HCT116 (cell line): ENCODE results near the gene PPP1R37.

Source experiments
- EZH2 ChIP-seq: fragments of 200-600 bp; sonication (generic); IDR thresholded peaks from 2 replicates; pipeline ENCODE4 v1.6.1; 2017; ENCODE audit warnings: antibody characterized with exemption, mixed run types
- POLR2A ChIP-seq: IDR thresholded peaks from 2 replicates; pipeline ENCODE4 v1.7.0; 2011; ENCODE audit warnings: borderline replicate concordance; ENCODE audit not compliant: insufficient read depth, insufficient read length; ENCODE audit errors: extremely low read depth
- SP1 ChIP-seq: IDR thresholded peaks from 2 replicates; pipeline ENCODE4 v1.6.1; 2012; ENCODE audit warnings: low read depth
- TF ChIP-seq, protein P1 (sequence below), 3 experiments: fragments of 200-600 bp in 1 of 3; sonication (generic) in 1 of 3; IDR thresholded peaks in 2 of 3; conservative IDR thresholded peaks in 1 of 3; 2 replicates each; pipeline ENCODE4 v1.5.1; 2012 to 2017; ENCODE audit warnings: low read depth in 2 of 3, low read length in 2 of 3, antibody characterized with exemption in 1 of 3, borderline replicate concordance in 1 of 3, control low read depth in 1 of 3, mild to moderate bottlenecking in 1 of 3, mixed read lengths in 1 of 3, mixed run types in 1 of 3, moderate library complexity in 1 of 3; ENCODE audit not compliant: insufficient read depth in 1 of 3
- TF ChIP-seq, protein P2 (sequence below): IDR thresholded peaks from 2 replicates; pipeline ENCODE4 v1.6.1; 2012
- TF ChIP-seq, protein P3 (sequence below): IDR thresholded peaks from 2 replicates; pipeline ENCODE4 v1.6.1; 2012; ENCODE audit warnings: low read depth

DNA sequence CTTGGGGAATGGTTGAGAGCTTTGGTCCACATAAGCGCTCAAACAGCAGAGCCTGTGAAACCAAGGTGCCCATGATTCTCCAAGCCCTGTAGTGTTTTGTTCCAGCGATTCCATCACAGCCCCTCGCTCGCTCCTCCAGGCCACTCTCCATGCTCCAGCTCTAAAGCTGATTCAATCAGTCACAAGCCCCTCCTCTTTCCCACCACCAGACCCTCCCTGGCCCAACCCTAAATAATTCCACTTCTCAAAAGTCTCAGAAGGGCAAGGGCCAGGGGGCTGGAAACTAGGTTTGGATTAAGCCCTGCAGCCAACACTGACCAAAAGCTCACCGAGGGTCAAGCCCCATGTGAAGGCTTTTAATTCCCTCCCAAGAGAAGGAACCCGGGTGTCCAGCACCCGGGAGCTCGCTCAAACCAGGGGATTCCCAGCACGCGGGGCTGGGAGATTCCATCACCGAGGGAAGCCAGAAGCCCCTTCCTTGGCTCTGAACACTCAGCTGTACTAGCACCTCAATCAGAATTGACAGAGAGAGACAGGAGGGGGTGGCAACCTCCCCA lies 18.2 kb upstream of the PPP1R37 start:
- TF ChIP-seq, protein P1, sequence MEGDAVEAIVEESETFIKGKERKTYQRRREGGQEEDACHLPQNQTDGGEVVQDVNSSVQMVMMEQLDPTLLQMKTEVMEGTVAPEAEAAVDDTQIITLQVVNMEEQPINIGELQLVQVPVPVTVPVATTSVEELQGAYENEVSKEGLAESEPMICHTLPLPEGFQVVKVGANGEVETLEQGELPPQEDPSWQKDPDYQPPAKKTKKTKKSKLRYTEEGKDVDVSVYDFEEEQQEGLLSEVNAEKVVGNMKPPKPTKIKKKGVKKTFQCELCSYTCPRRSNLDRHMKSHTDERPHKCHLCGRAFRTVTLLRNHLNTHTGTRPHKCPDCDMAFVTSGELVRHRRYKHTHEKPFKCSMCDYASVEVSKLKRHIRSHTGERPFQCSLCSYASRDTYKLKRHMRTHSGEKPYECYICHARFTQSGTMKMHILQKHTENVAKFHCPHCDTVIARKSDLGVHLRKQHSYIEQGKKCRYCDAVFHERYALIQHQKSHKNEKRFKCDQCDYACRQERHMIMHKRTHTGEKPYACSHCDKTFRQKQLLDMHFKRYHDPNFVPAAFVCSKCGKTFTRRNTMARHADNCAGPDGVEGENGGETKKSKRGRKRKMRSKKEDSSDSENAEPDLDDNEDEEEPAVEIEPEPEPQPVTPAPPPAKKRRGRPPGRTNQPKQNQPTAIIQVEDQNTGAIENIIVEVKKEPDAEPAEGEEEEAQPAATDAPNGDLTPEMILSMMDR (IDR thresholded peaks at IDR 0.05 in 2 of 3, conservative IDR thresholded peaks at IDR 0.05 in 1 of 3; ENCODE audit: borderline replicate concordance in 1 of 3, insufficient read depth in 1 of 3, low read depth in 2 of 3, low read length in 2 of 3) = no peak
- TF ChIP-seq, protein P2, sequence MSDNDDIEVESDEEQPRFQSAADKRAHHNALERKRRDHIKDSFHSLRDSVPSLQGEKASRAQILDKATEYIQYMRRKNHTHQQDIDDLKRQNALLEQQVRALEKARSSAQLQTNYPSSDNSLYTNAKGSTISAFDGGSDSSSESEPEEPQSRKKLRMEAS = no peak
- TF ChIP-seq, protein P3, sequence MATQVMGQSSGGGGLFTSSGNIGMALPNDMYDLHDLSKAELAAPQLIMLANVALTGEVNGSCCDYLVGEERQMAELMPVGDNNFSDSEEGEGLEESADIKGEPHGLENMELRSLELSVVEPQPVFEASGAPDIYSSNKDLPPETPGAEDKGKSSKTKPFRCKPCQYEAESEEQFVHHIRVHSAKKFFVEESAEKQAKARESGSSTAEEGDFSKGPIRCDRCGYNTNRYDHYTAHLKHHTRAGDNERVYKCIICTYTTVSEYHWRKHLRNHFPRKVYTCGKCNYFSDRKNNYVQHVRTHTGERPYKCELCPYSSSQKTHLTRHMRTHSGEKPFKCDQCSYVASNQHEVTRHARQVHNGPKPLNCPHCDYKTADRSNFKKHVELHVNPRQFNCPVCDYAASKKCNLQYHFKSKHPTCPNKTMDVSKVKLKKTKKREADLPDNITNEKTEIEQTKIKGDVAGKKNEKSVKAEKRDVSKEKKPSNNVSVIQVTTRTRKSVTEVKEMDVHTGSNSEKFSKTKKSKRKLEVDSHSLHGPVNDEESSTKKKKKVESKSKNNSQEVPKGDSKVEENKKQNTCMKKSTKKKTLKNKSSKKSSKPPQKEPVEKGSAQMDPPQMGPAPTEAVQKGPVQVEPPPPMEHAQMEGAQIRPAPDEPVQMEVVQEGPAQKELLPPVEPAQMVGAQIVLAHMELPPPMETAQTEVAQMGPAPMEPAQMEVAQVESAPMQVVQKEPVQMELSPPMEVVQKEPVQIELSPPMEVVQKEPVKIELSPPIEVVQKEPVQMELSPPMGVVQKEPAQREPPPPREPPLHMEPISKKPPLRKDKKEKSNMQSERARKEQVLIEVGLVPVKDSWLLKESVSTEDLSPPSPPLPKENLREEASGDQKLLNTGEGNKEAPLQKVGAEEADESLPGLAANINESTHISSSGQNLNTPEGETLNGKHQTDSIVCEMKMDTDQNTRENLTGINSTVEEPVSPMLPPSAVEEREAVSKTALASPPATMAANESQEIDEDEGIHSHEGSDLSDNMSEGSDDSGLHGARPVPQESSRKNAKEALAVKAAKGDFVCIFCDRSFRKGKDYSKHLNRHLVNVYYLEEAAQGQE = no peak
- TF ChIP-seq EZH2 = no peak
- TF ChIP-seq SP1 = no peak
- TF ChIP-seq POLR2A = no peak
